Measurements from ENCODE around the gene KIF6. TPM values are rescaled to one million over a fixed set of nuclear protein-coding genes. Genes with fewer than 3 reads are reported as not detected.

Gene KIF6
- total RNA-seq, 1 donor from 2014 or later: 0.13 TPM

DNA sequence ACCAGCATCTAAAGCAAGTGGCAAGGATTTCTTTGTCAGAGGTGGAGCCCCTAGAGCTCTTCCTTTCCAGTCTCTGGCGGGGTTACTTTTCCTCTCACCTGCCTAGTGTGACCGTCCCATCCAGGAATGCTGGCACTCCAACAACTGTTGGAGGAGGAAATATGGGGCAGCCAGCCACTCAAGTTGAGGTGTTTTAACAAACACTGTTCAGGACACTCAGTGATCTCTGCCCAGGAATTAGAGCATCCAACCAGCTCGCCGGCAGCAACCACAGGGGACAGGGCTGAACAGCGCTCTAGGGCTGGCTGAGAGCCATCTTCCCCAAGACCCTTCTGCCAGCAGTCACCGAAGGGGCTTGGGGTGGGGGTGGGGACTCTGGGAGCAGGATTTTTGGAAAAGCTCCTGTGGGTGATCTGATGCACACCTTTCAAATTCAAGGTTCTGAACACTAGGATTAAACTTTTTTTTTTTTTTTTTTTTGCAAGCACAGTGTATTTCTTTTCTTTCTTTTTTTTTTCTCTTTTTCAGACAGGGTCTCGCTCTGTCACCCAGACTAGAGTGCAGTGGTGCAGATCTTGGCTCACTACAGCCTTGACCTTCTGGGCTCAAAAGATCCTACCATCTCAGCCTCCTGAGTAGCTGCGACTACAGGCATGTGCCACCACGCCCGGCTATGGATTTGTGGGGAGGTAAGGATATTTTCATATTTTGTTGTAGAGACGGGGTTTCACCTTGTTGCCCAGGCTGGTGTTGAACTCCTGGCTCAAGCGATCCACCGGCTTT is 374.3 kb downstream of the KIF6 start:
- no peak for DNase-seq (ENCODE audit: low read depth in 2 of 2)

DNA sequence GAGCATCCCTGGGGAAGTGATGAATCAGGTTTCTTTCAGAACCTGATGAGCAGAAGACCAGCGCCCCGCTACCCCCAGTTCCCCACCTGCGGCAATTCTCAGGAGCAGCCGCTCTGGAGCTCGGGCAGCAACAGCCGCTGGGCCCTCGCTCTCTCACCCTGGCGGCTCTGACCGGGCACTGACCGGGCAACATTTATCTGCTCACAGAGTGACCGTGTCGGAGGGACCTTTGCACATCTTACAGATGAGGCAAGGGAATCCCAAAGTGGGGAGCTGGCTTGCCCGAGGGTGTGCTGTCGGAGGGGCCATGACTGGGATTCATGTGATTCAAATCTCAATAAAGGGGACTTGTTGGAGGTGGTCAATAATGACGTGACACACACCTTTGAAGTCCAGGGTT is 376.5 kb downstream of the KIF6 start:
- no peak for DNase-seq (ENCODE audit: low read depth in 2 of 2)

DNA sequence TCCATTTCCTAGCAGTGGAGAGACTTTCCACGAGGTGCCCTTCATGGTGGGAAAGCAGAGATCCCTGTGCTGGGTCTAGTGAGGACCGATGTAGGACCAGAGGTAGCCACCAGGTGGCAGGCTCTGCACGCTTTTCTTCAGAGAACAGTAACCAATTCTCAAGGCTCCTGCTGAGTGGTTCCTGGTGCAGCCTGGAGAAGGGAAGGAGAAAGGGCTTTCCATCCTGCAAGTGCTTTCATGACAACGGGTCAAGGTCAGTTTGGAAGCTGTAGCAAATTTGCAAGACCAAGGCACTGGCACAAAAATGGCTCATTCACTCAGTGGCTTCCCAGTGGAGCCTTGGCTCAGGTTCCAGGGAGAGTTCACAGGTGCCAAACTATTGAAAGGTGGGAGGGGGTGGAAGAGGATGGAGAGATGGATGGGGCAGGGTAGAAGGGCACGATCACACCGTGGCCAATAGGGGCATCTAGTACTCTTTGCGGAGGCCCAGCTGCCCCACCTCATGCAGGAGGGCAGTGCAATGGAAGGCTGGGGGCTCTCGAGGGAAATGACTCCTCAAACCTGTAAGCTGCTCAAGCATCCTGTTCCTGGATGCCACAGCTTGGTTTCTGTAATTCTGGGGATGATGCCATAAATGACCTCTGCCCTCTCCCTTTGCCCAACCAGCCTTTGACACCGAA is 377.2 kb downstream of the KIF6 start:
- DNase-seq (ENCODE audit: low read depth in 2 of 2): peak; percentile 14 to 56

DNA sequence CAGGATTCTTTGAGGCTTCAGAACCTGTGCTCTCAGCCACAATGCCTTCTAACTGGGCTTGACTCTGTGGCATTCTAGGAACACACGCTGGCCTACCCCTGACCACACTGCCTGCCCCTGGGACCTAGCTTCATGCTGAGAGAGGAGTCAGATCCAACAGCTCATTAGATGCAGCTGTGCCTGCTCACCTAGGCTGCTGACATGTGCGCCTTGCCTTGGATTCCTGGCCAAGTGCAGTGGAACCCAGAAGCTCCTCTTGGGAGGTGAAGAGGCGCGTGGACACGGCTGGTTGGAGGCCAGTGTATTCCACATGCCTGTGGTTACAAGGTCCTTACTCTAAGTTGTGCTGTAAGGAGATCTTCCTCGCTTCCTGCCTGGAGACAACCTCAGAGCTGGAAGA is 378.0 kb downstream of the KIF6 start:
- DNase-seq (ENCODE audit: low read depth in 2 of 2): no peak

DNA sequence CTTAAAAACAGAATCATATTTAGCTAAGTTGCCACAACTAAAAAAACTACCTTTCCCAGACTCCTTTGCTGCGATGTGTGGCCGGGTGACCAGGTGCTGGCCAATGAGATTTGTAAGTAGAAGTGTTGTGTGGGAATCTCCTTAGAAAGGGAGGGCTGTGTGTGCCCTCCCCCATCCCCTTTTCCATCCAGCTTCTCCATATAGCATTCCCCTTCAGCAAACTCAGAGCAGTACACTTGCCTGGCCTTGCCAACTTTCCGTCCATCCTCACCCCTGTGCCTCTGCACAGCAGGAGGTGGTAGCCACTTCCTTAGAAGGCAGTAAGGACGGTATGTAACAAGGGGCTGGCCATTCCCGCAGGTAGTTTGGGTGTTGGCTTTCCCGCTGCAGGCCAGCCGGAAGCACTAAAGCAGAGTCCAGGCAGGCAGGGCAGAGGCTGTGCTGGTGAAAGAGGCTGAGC is 380.4 kb downstream of the KIF6 start:
- DNase-seq (ENCODE audit: low read depth in 2 of 2): no peak

DNA sequence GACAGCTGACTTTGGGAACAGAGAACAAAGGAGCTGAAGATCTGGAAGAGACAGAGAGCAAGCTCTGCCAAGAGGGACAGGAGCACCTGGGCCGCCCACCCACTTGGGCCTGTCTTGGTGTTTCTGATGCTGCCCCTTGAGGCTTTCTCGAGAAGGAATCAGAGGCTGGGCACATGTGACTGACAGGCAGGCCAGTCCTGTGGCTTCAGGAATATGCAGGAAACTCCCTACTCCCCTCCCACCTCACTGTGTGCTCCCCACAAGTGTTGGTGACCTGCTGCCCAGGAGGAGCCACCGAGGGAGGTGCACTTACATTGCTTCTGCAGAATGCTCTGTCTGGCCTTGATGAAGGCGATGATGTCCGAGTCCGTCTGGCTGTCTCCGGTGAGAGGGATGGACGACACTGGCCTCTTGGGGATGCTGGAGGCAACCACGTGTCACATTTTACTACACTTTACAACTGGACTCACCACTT is 381.8 kb downstream of the KIF6 start:
- no peak for DNase-seq (ENCODE audit: low read depth in 2 of 2)

DNA sequence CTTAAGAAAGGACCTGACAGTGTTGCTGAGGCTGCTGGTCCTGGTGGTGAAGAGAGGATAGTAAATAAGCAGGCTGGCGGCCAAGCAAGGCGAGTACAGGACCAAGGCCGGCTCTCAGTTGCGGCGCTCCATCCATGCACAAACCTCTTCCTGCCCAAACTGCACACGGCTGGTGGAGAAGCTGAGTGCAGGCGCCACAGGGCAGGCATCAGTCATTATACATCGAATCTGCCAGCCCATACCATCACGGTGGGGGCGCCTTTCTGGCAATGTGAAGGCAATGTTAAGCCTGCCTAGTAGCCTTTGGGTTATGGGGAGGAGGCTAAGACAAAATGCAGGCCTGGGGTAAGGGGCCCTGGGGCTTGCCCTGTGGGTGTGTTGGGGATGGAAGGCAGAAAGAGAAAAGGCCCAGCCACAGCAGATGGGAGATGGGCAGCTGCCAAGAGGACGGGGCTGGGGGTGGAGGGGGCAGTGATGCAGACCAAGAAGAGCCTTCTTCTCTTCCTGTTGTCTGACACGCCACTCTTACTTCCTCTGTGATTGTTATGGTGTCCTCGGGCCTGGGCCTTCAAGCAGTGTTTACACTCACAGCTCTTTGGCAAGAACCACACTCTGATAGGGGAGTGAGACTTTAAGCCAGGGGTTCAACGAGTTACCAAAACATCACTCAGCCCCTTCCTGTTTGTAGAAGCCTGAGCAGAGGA is 382.4 kb downstream of the KIF6 start:
- DNase-seq (ENCODE audit: low read depth in 2 of 2): no peak

DNA sequence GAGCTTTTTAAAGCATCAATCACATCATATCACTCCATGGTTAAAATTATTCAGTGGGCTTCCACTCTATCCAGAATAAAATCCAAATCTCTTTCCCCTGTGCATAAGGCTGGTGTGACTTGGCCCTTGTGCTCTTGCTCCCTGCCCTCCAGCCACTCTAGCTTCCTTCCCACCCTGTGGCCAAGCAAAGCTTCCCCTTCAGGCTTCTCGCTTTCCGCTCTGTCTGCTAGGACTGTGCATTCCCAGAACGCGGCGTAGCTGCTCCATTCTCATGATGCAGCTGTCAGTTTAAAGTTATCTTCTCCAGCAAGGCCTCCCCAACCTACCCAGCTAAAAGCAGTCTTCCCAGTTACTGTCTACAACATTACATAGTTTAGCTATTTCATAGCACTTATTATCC is 383.3 kb downstream of the KIF6 start:
- no peak for DNase-seq (ENCODE audit: low read depth in 2 of 2)

DNA sequence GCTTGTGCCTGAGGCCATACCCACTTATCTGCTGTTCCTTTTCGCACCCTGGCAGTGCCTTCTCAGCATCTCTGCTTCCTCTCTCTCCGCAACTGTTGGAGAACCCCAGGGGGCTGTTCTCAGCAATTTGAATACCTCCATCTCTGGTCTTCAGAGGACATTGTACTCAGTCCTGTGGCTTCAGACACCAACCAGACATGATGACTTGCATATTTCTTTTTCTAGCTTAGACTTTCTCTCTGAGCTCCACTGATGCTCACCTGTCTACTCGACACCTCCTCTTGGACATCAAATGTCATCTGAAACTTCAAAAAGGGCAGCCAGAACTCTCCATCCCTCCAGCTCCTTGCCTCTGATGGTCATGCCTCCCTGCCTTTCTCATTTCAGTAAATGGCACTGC is 383.9 kb downstream of the KIF6 start:
- no peak for DNase-seq (ENCODE audit: low read depth in 2 of 2)

DNA sequence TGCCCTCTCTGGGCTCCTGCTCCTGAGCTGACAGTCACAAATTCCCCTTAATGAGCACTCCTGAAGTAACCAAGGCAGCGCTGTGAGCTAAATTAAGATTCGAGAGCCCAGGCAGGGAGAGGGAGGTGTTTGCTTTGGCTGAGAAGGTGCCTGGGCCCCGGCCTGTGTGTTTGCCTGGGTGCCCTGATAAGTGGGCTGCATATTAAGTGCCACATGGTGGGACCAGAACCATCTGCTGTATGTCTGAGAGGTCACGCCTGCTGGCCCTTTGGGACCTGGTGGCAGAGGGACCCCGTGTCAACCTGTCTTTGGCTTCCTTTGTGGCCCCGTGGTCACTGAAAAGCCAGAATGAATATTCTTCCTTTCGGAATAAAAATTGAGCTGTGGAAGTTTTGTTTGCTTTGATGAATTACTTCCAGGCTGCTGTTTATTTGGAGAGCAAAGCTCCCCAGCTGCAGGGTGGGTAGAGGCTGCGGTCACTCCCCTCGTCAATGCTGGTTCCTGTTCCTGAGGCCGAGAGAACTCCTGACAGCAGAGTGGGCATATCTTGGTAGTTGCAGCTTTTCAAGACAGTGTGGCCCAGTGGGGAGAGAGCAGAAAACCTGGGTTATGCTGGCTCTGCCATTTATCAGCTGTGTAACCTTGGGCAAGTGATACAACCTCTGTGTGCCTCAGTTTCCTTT is 385.2 kb downstream of the KIF6 start:
- no peak for DNase-seq (ENCODE audit: low read depth in 2 of 2)

DNA sequence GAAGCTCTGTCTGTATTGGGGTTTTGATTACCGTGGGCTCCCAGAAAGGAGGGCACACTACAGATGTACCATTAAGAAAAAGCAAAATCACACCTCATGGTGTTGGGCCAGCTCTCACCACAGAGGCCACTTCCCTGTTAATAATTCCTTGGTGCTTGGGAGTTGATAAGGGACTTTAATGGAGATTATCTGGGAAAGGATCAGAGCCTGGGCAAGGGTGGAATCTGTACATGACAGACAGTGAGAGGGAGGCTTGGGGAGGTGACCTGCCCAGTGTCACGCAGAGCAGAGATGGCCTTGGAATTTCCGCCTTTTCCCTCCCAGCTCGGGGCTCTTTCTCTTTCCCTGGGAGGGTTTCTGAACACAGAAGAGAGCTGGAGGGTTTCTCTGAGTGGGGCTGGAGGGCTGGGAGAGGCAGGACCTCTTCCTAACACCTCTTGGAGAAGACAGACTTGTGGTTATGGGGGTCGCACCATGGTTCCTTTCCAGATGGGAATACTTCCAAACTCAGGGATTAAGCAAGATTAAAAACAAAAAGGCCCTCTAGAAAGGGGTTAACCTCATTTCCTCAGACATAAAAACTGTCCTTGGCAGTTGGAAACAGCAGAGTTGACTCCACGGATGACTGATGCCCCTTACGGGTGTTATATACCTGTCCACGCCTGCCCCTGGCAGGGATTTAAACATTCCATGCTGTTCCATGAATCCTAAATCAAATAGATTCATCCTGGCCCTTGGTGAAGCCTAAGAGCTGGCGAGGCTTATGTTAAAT is 385.9 kb downstream of the KIF6 start:
- no peak for DNase-seq (ENCODE audit: low read depth in 2 of 2)

DNA sequence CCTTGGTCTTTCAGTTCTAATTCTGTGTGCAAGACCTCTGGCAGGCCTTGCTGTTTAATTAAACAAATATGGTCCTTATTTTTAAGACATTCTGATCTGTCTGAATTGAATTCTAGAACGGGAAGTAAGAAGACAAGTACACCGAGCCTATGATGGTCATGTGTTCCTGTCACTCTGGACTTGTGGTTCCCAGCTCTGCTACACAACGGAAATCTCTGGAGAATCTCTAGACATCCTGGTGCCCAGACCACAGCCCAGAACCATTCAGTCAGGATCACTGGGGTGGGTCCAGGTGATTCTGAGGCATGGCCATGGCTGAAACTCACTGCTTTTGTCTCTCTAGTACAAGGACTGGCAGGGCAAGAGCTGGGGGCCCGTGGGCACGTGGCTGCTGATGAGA is 386.8 kb downstream of the KIF6 start:
- DNase-seq (ENCODE audit: low read depth in 2 of 2): no peak

DNA sequence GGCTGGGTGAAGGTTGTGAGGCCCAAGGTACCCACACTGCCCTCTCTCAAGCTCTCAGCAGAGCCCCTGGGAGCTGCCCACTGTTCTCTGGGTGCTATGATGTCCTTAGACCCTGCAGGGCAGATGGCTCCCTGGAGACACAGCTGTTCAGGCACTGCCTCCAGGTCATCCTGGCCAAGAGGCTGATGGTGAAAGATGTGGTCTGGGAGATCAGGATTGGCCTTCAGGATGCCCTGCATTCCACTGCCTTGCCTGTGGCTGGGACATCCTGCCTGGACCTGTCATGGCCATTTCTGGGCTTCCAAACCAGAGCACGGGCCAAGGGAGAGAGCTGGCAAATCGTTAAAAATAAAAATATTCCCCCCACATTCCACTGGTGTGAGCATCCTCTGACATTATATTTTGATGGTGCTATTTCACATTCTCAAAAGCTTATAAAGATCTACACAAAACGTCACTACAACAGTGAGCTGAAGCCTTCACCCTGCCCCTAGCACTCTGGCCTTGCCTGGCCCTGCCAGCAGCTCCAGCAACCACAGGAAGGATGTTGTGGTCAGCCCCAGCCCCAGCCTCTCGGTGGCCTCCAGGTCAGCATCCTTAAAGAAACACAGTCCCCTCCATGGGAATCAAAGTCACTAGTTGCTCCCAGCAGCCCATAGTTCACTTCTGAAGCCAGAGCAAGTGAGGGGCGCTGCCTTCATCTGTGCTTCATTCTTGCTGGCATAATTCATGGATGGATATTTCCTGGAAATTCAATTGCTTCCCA is 389.2 kb downstream of the KIF6 start:
- DNase-seq (ENCODE audit: low read depth in 2 of 2): no peak

DNA sequence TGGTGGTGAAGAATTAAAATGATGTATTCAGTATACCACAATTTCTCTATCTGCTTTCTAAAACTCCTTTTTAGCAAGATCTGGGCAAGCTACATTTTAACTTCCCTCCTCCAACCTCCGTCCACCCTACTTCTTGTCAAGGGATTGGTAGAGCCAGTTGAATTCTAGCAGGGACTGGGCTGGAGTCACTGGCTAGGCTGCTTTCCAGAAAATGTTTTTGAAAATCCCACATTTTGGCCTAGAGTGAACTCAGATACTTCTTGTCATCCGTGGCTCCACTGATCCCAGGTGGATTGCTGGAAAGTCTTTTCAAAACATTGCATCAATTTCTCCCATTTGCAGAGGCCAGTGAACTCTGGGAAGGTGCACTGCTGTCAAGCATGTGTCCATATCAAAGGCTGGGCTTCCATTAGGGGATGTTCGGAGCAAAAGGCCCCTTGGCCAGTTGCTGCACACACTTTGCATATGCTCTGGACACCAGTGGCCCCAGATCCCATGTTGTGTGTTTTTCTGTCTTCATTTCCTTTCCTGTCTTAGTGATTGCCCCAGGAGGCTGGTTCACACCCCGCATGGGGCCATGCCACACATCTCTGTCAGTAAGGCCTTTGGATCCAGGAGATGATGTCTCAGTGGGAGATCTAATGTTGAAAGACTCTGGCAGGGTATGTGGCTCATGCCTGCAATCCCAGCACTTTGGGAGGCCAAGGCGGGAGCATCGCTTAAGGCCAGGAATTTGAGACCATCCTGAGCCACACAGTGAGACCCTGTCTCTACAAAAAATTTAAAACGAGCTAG is 391.4 kb downstream of the KIF6 start:
- DNase-seq (ENCODE audit: low read depth in 2 of 2): no peak

DNA sequence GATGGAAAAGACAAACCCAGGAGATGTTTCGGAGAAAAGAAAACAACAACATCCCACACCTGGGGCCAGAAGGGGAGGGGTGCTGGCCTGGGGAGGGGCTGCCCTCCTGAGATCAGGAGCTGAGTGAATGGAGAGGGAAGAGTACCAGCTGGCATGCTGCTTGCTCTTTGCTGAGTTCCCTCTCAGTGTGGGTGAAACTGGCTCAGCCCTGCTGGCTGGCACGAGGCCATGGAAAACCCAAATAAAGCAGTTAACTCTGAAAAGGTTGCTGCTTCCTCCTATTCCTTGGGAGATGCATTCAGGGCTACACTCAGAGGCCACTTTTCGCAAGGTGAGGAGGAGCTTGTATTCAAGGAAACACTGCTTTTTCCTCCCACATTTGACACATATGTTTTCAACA is 394.7 kb downstream of the KIF6 start:
- no peak for DNase-seq (ENCODE audit: low read depth in 2 of 2)

DNA sequence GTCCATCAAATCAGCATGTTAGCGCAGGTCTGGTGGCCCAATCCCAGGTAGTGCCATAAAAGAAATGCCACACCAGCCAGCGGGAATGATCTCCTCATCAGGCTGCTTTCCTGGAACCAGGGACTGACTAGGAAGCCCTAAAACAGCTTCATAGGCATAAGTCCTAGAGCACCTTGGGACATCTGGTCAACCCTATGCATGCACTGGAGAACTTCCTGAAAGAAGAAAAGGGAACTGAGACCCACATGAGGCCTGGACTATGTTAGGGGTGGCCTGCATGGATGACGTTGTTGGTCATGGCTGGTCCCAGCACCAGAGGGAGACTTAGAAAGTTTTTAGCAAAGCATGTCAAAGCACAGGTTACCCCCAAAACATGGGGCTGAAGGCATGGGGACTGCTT is 395.2 kb downstream of the KIF6 start:
- DNase-seq (ENCODE audit: low read depth in 2 of 2): no peak

DNA sequence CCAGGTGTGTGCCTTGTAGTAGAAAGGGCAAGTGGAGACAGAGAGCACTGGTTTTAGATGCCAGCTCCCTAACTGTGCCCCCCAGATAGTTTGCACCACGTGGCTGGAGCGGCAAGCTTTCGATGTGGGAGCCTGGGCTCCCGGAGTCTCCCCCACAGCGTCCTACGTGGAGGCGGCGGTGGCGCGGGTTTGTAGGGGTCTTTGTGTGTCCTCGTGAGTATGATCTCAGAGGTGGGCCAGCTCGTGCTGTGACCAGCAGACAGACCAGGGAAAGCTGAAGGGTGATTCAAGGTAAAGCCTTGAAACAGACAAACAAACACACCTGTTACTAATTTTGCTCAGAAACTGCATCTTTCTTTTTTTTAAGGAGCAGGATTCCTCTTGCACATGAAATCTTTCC is 397.1 kb downstream of the KIF6 start:
- DNase-seq (ENCODE audit: low read depth in 2 of 2): no peak

DNA sequence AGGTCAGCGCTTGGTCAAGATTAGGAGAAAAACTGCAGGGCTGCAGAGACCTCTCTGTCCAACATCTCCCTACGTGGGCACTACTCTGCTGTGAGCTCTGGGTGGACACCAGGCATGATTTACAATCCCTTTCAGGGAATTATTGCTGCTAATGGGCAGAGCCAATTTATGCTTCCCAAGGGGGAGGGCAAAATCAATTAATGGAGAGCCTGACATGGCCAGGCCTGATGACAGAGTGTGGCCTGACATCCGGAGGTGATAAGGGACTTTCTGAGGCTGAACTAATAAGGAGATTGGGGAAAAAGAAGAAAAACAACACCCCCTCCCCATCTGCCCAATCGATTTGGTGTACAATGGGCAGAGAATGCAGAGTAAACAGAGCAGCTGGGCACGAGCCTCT is 397.7 kb downstream of the KIF6 start:
- DNase-seq (ENCODE audit: low read depth in 2 of 2): no peak

DNA sequence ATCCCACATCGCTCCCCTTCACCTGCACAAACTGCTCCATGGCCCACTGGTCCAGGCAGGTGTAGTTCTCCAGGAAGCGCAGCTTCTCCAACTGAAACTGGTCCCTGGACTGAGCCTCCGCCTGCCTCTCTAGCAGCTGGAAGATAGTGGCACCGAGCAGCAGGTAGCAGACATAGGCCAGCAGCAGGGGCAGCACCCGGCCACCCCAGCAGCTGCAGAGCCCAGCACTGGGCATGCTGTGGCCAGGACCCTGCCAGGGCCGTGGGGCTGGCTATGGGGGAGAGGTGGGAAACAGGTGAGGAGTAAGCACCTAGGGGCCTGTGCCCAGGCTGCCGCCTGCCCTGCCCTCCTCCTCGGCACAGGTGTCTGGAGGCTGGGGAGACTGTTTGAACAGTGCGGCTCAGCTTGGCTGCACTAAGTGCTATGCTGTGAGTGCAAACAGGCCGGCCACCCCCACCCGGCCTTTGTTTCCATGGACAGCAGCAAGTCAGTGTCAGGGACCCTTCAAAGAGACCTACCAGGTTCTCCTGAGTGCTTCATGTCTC is 402.8 kb downstream of the KIF6 start, which contains the start of gene KCNK16:
KCNK16 (minus strand) TSS at position 397 of the 545 bp plus-strand sequence; CDS start at position 235, 162 bp downstream.
- no peak for DNase-seq (ENCODE audit: low read depth in 2 of 2)
